NCI-H128 (cell line): ENCODE data around the gene SPARC.
"Not testable (repeated sequence)": the region's sequence is repeated elsewhere in the genome, so short reads cannot be mapped to it uniquely, and the experiment has no call there.

Experiments used
- DNase-seq: peaks from one replicate; lab custom pipeline; 2025; ENCODE audit not compliant: unreplicated experiment; lab: John Stamatoyannopoulos, UW

Gene SPARC

DNA sequence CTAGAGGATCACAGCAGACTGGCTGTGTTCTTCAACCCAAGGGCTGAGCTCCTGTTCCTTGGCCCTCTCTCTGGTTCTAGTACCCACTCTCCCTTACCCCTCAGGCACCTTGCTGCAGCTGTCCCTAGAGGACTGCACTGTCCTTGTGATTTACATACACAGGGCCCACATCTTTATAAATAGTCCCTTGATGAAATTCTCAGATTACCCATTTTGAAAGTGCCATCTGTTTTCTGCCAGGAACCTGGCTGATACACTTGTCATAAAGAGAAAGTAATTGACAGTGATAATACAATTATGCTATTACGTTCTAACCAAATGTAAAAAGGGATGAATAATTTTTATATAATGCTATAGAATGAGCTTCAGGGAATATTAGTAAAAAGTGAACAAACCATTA is 16.5 kb upstream of the SPARC start:
- no peak for DNase-seq

DNA sequence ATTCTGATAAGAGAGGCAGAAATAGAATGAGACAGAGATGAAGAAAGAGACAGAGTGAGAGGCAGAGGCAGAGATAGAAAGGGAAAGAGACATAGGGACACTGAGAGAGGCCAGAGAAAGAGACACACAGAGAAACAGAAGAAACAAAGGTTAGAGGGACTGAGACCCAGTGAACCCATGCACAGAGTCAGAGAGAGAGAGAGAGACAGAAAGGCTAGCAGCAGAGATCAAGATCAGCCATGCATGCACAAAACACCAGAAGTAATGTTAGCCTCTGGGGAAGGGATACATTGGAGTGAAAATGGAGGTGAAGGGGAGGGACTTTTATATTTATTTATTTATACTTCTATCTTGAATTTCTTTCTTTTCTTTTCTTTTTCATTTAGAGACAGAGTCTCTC is 14.1 kb upstream of the SPARC start:
- DNase-seq, result no peak

DNA sequence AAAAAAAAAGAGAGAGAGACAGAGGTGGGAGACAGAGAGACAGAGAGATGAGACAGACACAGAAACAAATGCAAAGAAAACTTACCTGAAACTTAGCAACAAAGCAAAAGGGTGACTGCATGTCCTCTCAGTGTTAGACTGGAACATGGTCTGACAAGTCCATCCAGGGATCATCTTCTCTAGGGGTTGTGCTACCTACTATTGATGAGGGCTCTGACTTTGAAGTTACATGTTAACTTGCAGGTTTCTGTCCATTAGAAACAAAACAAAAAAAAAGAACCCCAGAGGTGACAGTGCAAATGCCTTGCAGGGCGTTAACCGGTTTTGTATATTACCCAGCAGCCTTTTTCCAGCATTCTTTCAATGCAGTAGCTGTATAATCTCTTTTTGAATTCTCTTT is 13.6 kb upstream of the SPARC start:
- DNase-seq, result no peak

DNA sequence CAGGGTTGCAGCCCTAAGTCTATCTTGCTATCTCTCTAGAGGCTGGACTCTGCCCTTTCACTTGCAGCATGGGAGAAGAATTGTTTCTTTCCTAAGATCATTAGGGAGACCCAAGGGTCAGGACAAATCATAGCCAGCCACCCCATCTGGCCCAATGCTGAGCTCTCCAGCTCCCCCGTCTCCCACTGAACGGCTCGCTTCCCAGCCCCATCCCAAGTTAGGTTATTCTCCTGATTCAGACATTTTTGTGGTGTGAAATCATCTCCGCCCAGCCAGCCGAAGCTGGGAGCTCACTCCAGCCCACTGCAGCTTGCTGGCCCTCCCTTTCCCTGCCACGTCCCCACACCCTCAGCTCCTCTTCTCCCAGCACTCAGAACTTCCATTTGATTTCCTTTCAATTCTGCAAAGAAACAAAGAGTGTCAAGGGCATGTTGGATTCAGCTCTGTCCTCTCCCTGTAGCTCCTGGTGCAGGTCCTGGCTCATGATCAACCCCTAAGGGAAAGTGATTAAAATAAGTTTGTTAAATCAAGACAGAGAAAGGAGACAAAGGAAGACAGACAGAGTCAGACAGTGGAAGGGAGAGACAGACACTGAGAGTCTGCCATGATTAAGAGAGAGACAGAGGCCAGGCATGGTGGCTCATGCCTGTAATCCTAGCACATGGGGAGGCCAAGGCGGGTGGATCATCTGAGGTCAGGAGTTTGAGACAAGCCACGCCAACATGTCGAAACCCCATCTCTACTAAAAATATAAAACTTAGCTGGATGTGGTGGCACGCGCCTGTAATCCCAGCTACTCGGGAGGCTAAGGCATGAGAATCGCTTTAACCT is 12.6 kb upstream of the SPARC start:
- DNase-seq, result no peak

DNA sequence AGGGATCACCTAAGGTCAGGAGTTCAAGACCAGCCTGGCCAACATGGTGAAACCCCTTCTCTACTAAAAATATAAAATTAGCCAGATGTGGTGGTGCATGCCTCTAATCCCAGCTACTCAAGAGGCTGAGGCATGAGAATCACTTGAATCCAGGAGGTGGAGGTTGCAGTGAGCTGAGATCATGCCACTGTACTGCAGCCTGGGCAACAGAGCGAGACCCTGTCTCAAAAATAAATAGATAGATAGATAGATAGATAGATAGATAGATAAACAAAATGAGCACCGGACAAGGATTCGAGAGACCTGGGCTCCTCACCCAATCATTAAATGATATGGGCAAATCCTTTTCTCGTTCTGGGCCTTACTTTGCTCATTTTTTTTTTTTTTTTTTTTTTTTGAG is 11.4 kb upstream of the SPARC start:
- not testable (repeated sequence) for DNase-seq

DNA sequence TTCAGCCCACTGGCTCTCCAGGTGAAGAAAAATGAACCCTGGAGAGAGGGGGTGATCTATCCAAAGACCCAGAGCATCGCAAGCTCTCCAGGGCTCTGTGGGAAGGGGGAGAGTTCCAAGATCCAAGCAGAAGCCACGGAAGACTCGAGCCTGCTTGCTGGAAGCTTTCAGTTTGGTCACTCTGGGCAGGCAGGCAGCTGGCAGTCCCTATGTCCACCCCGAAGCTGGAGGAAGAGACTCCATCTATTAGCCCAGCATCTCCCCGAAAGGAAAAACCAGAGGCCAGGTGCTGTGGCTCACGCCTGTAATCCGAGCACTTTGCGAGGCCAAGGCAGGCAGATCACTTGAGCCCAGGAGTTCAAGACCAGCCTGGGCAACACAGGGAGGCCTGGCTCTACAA is 10.7 kb upstream of the SPARC start:
- DNase-seq, result no peak

DNA sequence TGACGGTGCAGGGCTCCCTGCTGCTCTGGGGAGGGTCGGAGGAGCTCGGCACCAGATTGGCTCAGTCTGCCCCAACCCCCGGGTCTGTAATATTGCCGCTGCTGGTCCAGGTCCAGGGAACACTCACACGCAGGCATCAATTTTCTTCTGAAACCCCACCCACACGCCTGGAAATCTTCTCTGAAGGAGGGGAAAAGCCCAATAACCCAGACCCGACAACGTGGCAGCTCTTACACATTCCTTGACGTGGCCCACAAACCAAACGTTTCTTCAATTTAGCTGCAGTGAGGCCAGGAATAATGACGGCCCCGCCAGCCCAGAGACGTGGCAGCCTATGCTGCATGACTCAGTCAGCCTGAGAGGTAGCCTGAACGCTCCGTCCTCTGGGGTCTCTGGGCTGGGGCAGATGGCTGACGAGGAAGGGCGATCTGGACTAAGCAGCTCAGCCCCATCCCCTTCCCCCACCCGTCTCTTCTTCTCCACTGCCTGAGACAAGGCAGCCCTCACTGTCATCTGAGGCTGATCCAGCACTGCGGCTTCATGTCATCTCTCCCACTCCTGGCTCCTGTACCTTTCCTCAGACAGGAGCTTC is 9.9 kb upstream of the SPARC start:
- no peak for DNase-seq

DNA sequence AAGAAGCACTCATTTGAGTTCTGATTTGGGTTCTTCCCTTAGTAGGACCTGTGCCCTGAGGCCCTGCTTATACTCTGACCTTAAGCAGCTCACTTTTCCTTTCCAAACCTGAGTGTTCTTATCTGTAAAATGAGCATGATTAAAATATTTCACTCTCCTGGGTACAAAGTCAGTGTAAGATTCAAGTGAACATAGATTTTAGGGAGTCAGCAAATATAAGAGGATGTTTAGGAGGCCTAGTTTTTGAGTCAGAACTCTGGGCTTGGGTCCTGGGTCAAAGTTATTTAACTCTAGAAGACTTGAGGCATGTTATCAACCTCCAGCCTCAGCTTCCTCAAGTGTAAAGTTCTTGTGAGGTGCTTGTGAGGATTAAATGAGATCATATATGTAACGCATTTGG is 8.7 kb upstream of the SPARC start:
- no peak for DNase-seq

DNA sequence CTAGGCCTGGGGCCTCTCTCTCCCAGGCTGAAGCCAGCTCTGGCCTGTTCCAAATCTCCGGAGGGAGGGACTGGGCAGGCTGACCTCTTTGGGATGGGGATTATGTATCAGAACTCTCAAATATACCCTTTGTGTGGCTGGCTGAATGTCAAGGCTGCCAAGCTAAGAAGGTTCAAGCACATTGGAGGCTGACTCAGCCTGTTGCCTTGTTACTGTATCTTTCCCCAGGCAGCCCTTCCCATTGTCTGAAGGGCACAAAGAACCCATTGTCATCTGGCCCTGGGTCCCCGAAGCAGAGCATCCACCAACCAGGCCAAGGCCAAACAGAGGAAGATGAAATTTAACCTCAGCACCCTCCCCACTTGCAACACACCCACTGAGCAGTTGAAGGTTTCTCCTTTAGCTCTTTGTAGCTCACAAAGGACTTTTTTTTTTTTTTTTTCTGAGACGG is 7.3 kb upstream of the SPARC start:
- no peak for DNase-seq

DNA sequence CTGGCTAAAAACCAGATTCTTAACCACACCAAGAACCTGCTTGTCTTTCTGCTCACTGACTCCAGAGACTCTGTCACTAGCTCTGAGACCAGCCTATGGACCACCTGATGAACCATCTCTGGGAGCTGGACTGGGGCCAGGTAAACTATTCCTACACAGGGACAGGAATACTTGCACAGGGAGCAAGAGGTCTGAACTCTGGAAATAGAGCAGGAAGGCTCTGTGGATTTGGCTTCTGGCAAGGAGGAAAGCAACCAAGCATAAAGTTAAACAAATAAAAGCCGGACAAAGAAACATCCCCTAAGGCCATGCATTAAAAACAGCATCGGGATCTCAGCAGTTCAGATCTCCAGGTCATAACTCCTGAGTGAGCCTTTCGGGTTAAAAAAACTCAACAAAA is 5.6 kb upstream of the SPARC start:
- DNase-seq, result no peak

DNA sequence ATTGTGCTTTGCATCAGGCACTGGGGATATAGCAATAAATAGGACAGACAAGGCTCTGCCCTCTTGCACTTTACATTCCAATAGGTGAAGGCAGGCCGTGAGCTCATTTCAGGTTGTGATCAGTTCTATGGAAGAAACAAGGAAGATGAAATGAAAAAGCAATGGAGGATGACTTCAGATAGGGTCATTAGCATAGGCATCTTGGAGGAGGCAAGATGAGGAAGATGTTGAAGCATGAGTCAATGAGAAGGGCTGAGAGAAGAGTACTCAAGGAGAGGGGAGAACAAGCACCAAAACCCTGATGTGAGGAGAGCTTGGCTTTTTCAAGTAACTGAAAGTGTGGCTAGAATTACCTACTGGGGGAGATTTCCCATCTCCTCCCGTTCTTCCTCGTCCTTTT is 5.0 kb upstream of the SPARC start:
- no peak for DNase-seq

DNA sequence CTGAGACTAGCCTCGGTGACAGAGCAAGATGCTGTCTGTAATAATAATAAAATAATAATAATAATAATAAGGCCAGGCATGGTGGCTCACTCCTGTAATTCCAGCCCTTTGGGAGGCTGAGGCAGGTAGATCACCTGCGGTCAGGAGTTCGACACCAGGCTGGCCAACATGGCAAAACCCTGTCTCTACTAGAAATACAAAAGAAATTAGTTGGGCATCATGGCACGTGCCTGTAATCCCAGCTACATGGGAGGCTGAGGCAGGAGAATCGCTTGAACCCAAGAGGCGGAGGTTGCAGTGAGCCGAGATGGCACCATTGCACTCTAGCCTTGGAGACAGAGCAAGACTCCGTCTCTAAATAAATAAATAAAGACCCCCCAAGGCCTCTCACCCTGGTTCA is 2.9 kb upstream of the SPARC start:
- DNase-seq, result not testable (repeated sequence)

DNA sequence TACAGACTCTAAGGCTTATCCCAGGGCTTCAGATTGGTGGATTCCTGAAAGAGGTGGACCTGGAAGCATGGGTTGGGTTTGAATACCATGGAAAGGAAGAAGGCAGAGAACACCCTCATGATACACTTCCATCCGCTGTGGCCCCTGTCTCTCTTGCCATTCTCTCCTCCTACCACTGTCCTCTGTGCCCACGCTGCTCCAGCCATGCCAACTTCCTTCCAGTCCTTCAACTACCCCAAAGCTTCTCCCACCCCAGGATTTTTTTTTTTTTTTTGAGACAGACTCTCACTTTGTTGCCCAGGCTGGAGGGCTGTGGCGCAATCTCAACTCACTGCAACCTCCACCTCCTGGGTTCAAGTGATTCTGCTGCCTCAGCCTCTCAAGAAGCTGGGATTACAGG is 1.7 kb upstream of the SPARC start:
- no peak for DNase-seq

DNA sequence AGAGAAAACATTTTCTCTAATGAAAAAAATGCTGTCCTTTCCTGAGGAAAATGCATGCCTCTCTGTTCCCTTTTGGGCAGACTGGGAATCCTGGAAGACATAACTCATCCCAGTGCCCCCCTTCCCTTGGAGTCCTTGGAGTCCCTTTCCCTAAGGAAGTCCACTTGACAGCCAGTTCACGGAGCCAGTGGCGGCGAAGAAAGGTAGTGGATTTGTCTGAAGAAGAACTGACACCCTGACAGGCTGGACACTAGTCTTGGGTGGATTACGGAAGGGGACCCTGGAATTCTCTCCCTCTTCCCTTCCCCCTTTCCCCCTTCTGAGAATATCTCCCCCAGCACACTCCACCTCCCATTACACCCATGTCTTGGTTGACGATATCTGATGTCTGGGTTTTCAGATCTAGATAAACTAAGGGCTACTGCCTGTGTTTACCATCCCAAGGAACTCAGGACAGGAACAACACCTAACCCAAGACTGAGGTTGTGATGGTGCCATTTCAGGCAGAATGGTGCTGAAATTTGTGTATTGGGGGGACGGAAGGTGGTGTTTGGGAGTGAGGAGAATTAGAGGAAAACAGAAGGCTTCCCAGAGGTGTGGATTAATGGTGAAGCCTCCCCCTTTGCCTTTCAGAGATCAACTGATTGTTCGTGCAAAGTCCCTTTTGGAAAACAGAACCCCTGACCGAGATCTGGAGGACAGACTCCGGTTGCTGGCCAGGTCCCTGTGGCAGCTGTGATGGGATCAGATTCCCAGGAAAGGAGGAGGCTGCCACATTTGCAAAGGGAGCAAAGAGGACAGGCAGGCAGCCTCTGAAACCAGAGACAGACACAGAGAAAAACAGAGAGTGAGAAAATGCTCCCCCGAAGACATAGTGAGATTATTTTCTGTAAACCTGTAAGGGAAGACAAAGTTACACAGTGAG is 704 bp downstream of the SPARC start:
- no peak for DNase-seq

DNA sequence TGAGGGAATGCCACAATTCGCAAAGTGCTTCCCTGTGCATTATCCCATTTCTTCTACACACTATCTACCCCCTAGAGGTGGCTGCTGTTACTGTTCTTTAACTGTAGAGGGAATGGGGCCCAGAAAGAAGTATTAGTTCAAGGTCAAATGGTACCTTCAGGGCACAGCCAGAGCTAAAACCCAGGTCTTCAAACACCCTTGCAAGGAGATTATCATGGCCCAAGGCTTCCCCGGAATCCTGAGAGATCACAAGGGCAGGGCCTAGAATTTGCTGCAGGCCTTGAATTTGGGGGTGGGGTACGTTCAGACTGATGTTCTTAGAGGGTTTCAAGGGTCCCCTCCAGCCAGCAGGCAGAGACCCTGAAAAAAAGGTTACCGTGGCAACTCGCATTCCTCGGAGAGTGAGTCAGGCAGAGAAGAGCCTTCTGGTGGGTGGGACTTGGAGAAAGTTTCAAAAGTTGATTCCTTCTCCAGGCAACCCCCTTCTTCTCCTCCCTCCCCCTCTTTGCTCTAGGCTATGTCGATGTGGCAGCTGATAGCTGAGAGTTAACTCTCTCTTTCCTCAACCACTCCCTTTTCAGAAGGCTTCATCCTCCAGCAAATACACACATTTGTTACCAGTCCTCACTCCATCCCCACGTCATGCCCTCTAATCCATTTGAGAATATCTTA is 1.9 kb downstream of the SPARC start:
- DNase-seq, result no peak

DNA sequence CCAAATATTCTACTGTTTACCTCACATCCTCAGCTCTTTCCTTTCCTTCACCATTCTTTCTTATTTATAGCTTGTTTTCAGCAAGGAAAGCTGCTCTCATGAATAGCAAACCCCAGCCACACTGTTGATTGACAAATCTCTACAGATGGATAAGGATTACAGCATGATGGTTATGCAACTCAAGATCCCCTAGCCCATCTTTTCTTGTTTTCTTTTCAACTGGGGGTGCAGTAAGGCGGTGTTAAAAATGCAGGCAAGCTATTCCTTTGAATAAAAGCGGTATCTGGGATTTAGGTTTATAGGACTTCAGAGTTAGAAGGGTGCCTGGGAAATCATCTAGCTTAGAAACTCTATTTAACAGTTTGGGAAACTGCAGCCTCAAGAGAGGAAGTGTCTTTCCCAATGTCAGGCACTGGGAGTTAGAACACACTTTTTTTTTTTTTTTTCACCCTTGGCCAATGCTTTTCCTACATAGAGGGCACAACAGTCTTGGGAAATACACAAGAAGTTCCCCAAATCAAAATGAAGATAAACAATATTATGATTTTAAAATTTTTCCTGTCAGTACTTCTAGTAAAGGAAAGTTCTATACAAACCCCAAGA is 2.6 kb downstream of the SPARC start:
- no peak for DNase-seq

DNA sequence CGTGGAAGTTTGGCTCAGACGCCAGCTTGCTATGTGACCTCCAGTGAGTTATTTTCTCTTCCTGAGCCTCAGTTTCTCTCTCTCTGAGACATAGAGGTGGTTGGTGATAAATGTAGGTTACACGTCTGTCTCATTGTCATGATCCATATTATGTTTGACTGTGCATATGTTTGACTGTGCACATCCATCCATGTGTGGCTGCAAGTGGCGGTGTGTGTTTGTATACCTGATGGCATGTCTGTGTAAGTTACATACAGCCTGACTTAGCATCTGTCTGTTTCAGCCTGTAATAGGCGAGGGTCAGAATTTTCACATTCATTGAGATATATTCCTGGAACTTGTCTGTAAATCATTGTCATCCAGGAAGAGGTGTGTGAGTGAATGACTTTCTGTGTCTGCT is 3.3 kb downstream of the SPARC start:
- no peak for DNase-seq

DNA sequence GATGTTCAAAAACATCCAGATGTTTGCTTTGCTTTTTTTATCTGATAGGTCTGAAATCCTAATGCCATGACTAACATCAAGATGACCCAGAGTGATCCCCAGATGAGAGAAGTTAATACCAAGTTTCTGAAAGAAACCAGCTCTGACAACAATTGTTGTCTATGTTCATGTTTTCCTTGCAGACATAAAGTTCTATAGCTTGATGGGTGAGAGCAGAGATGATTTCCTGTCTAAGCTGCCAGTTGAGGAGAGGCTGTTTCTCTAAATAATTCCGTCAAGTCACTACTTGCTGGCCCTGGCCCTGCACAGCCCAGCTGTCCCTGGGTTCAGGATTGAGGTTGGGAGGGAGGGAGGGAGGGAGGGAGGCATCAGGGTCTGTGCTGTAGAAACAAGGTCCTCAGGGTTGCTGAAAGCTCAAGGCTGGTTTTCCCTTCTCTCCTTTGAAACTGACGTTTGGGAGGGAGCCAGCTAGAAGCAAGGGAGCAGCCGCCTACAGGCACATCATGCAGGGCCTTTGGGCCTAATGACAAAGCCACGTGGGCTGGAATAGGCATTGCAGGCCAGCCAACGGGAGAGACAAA is 3.9 kb downstream of the SPARC start:
- DNase-seq, result no peak

DNA sequence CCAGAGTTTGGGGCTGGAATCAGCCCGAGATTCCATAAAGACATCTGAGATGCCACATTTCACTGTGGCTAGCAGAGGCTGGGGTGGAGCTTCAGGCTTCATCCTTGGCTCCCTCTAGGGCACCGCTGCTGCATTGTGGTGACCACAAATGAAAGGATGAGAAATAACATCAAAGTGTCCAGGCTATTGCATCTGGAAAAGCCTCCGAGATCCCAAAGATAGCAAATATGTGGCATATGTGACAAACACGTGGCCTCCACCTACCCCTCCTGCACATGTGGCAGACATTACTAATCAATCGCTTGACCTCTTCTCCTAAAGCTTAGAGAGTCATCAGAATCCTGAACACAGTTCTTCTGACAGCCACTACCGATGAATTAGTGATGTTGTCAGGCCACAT is 4.5 kb downstream of the SPARC start:
- no peak for DNase-seq

DNA sequence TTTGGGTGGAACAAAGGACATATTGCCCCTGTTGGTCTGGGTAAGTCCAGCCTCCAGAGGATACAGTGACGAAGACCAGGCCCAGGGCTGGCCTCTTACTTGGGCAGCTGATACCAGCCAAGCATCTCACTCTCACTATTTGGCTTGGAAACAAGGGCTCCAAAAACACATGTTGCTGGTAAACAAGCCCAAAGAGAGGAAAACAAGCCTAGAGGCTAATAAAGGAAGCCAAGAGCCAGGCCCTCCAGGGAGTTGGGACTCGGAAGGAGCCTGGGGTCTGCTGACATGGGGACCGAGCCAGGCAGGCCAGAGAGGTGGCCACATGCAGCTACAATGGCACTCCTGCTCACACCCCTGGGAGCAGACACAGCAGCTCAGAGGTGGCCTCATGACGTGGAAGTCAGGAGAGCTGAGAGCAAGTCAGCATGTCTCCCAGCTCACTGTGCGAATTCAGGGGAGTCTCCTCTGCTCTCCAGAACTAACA is 5.7 kb downstream of the SPARC start:
- no peak for DNase-seq
